Fibroblast of lung (primary cell): ENCODE measurements around the gene ALDOB. TPM values are rescaled to one million over a fixed set of nuclear protein-coding genes. Genes with fewer than 3 reads are reported as not detected.

ENCODE experiments used
- DNase-seq, 2 donors: peaks; one replicate each; pipeline versions ENCODE4 v3.0.0 to v3.0.0-alpha.2; 2010; ENCODE audit warnings: low read depth in 2 of 2
- H2AFZ ChIP-seq: 2 replicates; pipeline ENCODE4 v1.5.1; 2012; ENCODE audit warnings: low read length, control low read depth, inconsistent platforms
- H3K27ac ChIP-seq: 2 replicates; pipeline ENCODE4 v1.5.1; 2011; ENCODE audit warnings: low read length, control low read depth; ENCODE audit not compliant: insufficient read depth
- H3K27me3 ChIP-seq: 2 replicates; pipeline ENCODE4 v1.5.1; 2011; ENCODE audit warnings: mild to moderate bottlenecking, low read length; ENCODE audit not compliant: control insufficient read depth, insufficient read depth
- H3K36me3 ChIP-seq: 2 replicates; pipeline ENCODE4 v1.5.1; 2011; ENCODE audit warnings: low read length; ENCODE audit not compliant: control insufficient read depth, insufficient read depth
- H3K4me1 ChIP-seq: 2 replicates; pipeline ENCODE4 v1.5.1; 2011; ENCODE audit warnings: low read length; ENCODE audit not compliant: control insufficient read depth, insufficient read depth; ENCODE audit errors: extremely low read depth
- H3K4me2 ChIP-seq: 2 replicates; pipeline ENCODE4 v1.5.1; 2011; ENCODE audit warnings: low read length, control low read depth; ENCODE audit not compliant: insufficient read depth; ENCODE audit errors: extremely low read depth
- H3K4me3 ChIP-seq, 4 experiments: fragments of 200-600 bp in 1 of 4; sonication (generic) in 1 of 4; replicated peaks in 1 of 4; 2 replicates each; pipeline ENCODE4 v1.5.1; 2011 to 2016; ENCODE audit warnings: low read length in 4 of 4, low read depth in 3 of 4, mild to moderate bottlenecking in 3 of 4, control low read depth in 2 of 4, inconsistent platforms in 1 of 4, mixed read lengths in 1 of 4; ENCODE audit not compliant: insufficient read depth in 1 of 4; ENCODE audit errors: control extremely low read depth in 1 of 4
- H3K79me2 ChIP-seq: 2 replicates; pipeline ENCODE4 v1.5.1; 2012; ENCODE audit warnings: mild to moderate bottlenecking, low read length, inconsistent platforms; ENCODE audit not compliant: control insufficient read depth, insufficient read depth
- H3K9ac ChIP-seq: 2 replicates; pipeline ENCODE4 v1.5.1; 2011; ENCODE audit warnings: mild to moderate bottlenecking, low read length, control low read depth; ENCODE audit not compliant: insufficient read depth
- H3K9me3 ChIP-seq: 2 replicates; pipeline ENCODE4 v1.5.1; 2012; ENCODE audit warnings: low read depth, low read length; ENCODE audit not compliant: control insufficient read depth, insufficient read depth
- H4K20me1 ChIP-seq: 2 replicates; pipeline ENCODE4 v1.5.1; 2011; ENCODE audit warnings: low read length; ENCODE audit not compliant: control insufficient read depth, insufficient read depth; ENCODE audit errors: extremely low read depth
- CTCF ChIP-seq, 2 donors: IDR thresholded peaks in 1 of 2; conservative IDR thresholded peaks in 1 of 2; 1 replicate in 1 of 2; 2 replicates in 1 of 2; pipeline ENCODE4 v1.5.1; 2011 to 2012; ENCODE audit warnings: low read length in 2 of 2, control low read depth in 1 of 2, inconsistent platforms in 1 of 2, low read depth in 1 of 2, mild to moderate bottlenecking in 1 of 2
- EZH2 ChIP-seq: IDR thresholded peaks from 2 replicates; pipeline ENCODE4 v1.5.1; 2012; ENCODE audit warnings: low read length, control low read depth, mild to moderate bottlenecking; ENCODE audit errors: missing control alignments
- polyA plus RNA-seq, 2 donors: library from polyadenylated mRNA; depleted of rRNA in 1 of 2; stranded (reverse) in 1 of 2; unstranded in 1 of 2; fragments of >200 nt; gene quantifications; 2 replicates each; pipeline ENCODE4 v1.2.1, GENCODE V29; 2011 to 2012; ENCODE audit warnings: missing spikeins in 1 of 2
- total RNA-seq: library from RNA; depleted of rRNA; stranded (reverse); fragments of >200 nt; gene quantifications from 2 replicates; pipeline ENCODE4 v1.2.1, GENCODE V29; 2014

The ALDOB gene
- total and polyA plus RNA-seq, 2 donors (not counting 1 experiment from before 2014, with no cell fraction given): not detected

GRCh38 chr9:101428909-101429308 lies 6.7 kb downstream of the ALDOB start:
- H3K27me3 ChIP-seq: no peaks in the 10 kb centered on the region
- H4K20me1 ChIP-seq: no peaks in the 10 kb centered on the region
- no peak overlapping the region for H3K4me3 ChIP-seq
- no peak overlapping the region for H3K27ac ChIP-seq
- no peak overlapping the region for H3K4me2 ChIP-seq
- no peak overlapping the region for H3K9ac ChIP-seq
- H3K4me1 ChIP-seq: no peaks in the 10 kb centered on the region
- TF ChIP-seq CTCF (conservative IDR thresholded peaks at IDR 0.05 in 1 of 2, IDR thresholded peaks at IDR 0.05 in 1 of 2; ENCODE audit: low read depth in 1 of 2, low read length in 2 of 2) (no peak), EZH2 (no peak)
- H3K79me2 ChIP-seq: no peaks in the 10 kb centered on the region
- H2AFZ ChIP-seq: no peak overlapping the region
- no peaks in the 10 kb centered on the region for H3K9me3 ChIP-seq
- no peaks in the 10 kb centered on the region for H3K36me3 ChIP-seq
- no peak for DNase-seq

GRCh38 chr9:101427957-101428655 lies 7.5 kb downstream of the ALDOB start:
- no peaks in the 10 kb centered on the region for H3K36me3 ChIP-seq
- H3K4me2 ChIP-seq: no peak overlapping the region
- no peaks in the 10 kb centered on the region for H3K79me2 ChIP-seq
- DNase-seq: no peak
- no peaks in the 10 kb centered on the region for H3K4me1 ChIP-seq
- H3K9ac ChIP-seq: no peak overlapping the region
- no peaks in the 10 kb centered on the region for H4K20me1 ChIP-seq
- H2AFZ ChIP-seq: no peak overlapping the region
- H3K27ac ChIP-seq: no peak overlapping the region
- H3K9me3 ChIP-seq: no peaks in the 10 kb centered on the region
- H3K27me3 ChIP-seq: no peaks in the 10 kb centered on the region
- no peak overlapping the region for H3K4me3 ChIP-seq
- TF ChIP-seq CTCF (conservative IDR thresholded peaks at IDR 0.05 in 1 of 2, IDR thresholded peaks at IDR 0.05 in 1 of 2; ENCODE audit: low read depth in 1 of 2, low read length in 2 of 2) (no peak), EZH2 (no peak)

GRCh38 chr9:101427358-101427757 lies 8.2 kb downstream of the ALDOB start:
- Histone ChIP-seq H3K9me3 (no peaks in the 10 kb centered on the region), H3K4me1 (no peaks in the 10 kb centered on the region), H3K36me3 (no peaks in the 10 kb centered on the region), H2AFZ (no peak overlapping the region), H3K27ac (no peak overlapping the region), H3K27me3 (no peaks in the 10 kb centered on the region), H3K9ac (no peak overlapping the region), H3K4me3 (no peak overlapping the region), H3K4me2 (no peak overlapping the region), H3K79me2 (no peaks in the 10 kb centered on the region), H4K20me1 (no peaks in the 10 kb centered on the region)
- TF ChIP-seq EZH2: no peak
- TF ChIP-seq CTCF (conservative IDR thresholded peaks at IDR 0.05 in 1 of 2, IDR thresholded peaks at IDR 0.05 in 1 of 2; ENCODE audit: low read depth in 1 of 2, low read length in 2 of 2): no peak
- no peak for DNase-seq
